ENCODE measurements around the gene LPAR1. TPM values are rescaled to one million over a fixed set of nuclear protein-coding genes. Genes with fewer than 3 reads are reported as not detected.

LPAR1 gene
- total and polyA plus RNA-seq, 9 of the 15 experiments (the other 6 are each of a cell fraction or from before 2014, with no cell fraction given): 0.13 TPM; not detected in 8

GRCh38 chr9:111034170-111034897 lies 3.9 kb downstream of the LPAR1 start:
- intact Hi-C loops (cut with micrococcal nuclease): no loop called here
- Histone ChIP-seq H3K4me3 (no peak overlapping the region), H4K20me1 (replicated peaks; ENCODE audit: control insufficient read depth, insufficient read depth, low read length) (no peaks in the 10 kb centered on the region), H3K4me1 (replicated peaks in 1 of 2; ENCODE audit: control insufficient read depth in 2 of 2, insufficient read depth in 2 of 2, low read length in 2 of 2) (no peaks in the 10 kb centered on the region; a peak in 1 of 5 replicates), H3K27ac (ENCODE audit: extremely low read depth, low read depth, low read length) (no peak overlapping the region), H3K9ac (ENCODE audit: insufficient read depth in 1 of 2, low read depth in 2 of 2, low read length in 2 of 2) (no peak overlapping the region), H3K9me1 (ENCODE audit: control insufficient read depth, insufficient read depth, low read length) (no peaks in the 10 kb centered on the region), H3K9me3 (replicated peaks; ENCODE audit: control insufficient read depth, insufficient read depth, low read depth, low read length) (no peaks in the 10 kb centered on the region; the same call in none of the 2 replicates), H2AFZ (ENCODE audit: low read depth, low read length) (no peak overlapping the region), H3K27me3 (ENCODE audit: control insufficient read depth in 2 of 2, insufficient read depth in 2 of 2, low read length in 2 of 2) (no peaks in the 10 kb centered on the region), H3K4me2 (ENCODE audit: insufficient read depth, low read length) (no peak overlapping the region), H3K79me2 (ENCODE audit: control insufficient read depth, insufficient read depth, low read length) (no peaks in the 10 kb centered on the region), H3K36me3 (ENCODE audit: control insufficient read depth, insufficient read depth, low read length) (no peaks in the 10 kb centered on the region)
- FAIRE-seq: no peak
- BruUV-seq (replicated peaks): no TSS peak
- TF ChIP-seq YY1 (IDR thresholded peaks at IDR 0.05; ENCODE audit: borderline replicate concordance in 1 of 3, control insufficient read depth in 1 of 3, extremely low read depth in 1 of 3, insufficient read depth in 3 of 3, insufficient read length in 1 of 3, insufficient replicate concordance in 2 of 3, low read depth in 1 of 3, low read length in 2 of 3): no peak
- no peak for TF ChIP-seq RFX5 (IDR thresholded peaks at IDR 0.05; ENCODE audit: low read depth, low read length)
- no peak for TF ChIP-seq TSC22D4 (tag; IDR thresholded peaks at IDR 0.05)
- TF ChIP-seq E2F1 (CRISPR knock-in tag; IDR thresholded peaks at IDR 0.05): no peak
- TF ChIP-seq JUNB (CRISPR knock-in tag; conservative IDR thresholded peaks at IDR 0.05): no peak
- TF ChIP-seq MYC (IDR thresholded peaks at IDR 0.05; ENCODE audit: low read depth, low read length): no peak
- no peak for TF ChIP-seq MYC (CRISPR knock-in tag; IDR thresholded peaks at IDR 0.05; ENCODE audit: borderline replicate concordance, low read depth)
- no peak for TF ChIP-seq ZNF75A (CRISPR knock-in tag; IDR thresholded peaks at IDR 0.05)
- no peak for TF ChIP-seq POLR3G (IDR thresholded peaks at IDR 0.05; ENCODE audit: extremely low read depth, insufficient read length, insufficient replicate concordance)
- no peak for TF ChIP-seq MCM7 (IDR thresholded peaks at IDR 0.05)
- TF ChIP-seq HSF4 (CRISPR knock-in tag; IDR thresholded peaks at IDR 0.05; ENCODE audit: borderline replicate concordance): no peak
- DNase-seq (ENCODE audit: extremely low read depth in 1 of 4, low spot score in 3 of 4): no peak
- ChIA-PET CTCF (ENCODE audit: low intra/inter-chr PET ratio) (no interaction called here), POLR2A (no interaction called here)
- in situ Hi-C loops (cut with MboI): no loop called here
- under 1% methylated on average over 6 of the region's 6 CpGs for WGBS (ENCODE audit: insufficient coverage, low coverage, missing lambda C conversion rate)
- ATAC-seq: no peak

All from K562 (cell line).